D341Med (cell line): ENCODE results near the gene PIAS2.
A peak's percentile ranks its signal among the peaks of the same experiment; 100 is the strongest.
"Not testable (repeated sequence)": the region's sequence is repeated elsewhere in the genome, so short reads cannot be mapped to it uniquely, and the experiment has no call there.

Experiments
- DNase-seq: peaks from one replicate; pipeline ENCODE4 v3.0.0; 2012; ENCODE audit warnings: low spot score

Gene PIAS2, protein sequence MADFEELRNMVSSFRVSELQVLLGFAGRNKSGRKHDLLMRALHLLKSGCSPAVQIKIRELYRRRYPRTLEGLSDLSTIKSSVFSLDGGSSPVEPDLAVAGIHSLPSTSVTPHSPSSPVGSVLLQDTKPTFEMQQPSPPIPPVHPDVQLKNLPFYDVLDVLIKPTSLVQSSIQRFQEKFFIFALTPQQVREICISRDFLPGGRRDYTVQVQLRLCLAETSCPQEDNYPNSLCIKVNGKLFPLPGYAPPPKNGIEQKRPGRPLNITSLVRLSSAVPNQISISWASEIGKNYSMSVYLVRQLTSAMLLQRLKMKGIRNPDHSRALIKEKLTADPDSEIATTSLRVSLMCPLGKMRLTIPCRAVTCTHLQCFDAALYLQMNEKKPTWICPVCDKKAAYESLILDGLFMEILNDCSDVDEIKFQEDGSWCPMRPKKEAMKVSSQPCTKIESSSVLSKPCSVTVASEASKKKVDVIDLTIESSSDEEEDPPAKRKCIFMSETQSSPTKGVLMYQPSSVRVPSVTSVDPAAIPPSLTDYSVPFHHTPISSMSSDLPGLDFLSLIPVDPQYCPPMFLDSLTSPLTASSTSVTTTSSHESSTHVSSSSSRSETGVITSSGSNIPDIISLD

DNA sequence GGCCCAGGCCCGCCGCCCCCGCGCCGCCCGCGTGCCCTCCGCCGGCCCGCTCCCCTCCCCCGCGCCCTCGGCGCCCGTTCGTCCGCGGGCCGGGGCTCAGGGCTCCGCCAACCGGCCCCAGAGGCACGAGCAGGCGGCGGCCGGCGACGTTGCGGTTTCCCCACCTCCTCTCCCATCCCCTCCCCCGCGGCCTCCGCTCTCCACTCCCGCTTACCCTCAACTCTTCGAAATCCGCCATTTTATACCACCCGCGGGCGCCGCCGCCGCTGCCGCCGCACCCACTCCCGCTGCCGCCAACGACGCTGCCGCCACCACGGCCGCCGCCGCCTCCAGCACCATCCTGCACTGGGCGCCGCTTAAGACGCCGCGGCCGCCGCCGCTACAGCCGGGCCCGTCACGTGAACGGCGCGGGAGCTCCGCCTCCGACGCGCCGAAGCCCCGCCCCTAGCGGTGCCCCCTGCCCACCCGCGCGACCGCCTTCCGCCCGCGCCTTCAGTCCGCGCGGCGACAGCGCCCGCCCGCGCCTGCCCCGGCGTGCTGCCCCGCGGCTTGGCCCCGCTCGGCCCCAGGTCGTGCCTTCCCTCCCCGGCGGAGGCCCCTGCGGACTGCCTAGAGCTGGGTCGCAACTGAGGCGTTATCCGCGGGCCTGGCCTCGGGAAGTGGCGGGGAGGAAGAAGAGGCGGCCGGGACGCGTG, at the start of gene PIAS2, which contains the start of gene KATNAL2:
Gene PIAS2 (minus strand): TSS at position 400 of the 695 bp plus-strand sequence. CDS start 162 bp downstream, at position 238.
Gene KATNAL2 (plus strand): TSS at position 495 of the 695 bp plus-strand sequence. CDS start 29,271 bp downstream, outside the sequence.
- DNase-seq: peak; percentile 99

DNA sequence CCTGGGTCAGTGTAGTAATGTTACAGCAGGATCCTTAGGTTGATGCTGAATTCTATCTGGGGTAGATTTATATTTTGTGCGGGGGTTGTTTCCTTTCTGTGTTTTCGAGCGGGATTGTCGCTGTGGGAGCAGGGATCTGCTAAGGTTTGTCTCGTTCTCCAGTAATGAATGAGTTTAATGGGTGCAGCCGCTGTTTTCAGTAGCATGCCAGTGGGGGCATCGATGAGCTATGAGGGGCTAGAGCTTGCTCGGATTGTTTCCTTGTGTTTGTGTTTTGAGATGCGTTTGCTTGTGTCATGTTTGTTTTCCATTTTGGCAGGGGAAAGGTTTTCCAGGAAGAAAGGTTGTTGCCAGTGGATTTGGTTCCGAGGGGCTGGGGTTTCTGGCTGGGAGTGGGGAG, 49.0 kb upstream of the PIAS2 start:
- not testable (repeated sequence) for DNase-seq

DNA sequence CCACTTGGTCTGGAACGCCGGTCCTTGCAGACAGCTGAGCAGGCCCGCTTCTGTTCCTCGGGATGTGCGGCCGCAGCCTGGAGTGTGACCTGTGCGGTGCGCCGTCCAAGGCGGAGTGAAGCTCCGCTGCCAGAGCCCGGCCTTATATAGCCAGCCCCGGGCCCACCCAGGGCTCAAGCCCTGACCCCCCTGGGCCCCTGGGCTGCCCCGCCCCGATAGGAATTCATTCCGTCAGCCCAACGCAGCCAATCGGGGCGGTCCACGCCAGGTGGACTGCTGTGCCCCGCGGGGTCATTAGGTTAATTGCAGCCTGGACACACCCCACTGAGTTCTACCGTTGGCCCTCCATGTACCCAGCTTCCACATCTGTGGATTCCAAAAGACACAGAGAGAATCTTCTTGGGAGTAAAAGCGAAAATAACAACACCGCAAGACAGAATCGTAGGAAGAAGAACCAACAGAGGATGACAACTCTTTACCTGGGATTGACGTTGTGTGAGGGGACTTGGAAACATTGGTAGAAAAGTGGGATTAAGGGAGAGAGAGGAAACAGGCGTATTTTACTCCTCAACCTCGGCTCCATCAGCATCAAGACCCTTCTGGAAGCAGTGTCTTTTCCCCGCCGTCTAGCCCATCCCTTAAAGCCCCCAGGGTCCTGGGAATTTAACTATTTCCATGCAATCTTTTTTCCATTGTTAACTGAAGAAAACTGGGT, 47.4 kb upstream of the PIAS2 start:
- not testable (repeated sequence) for DNase-seq

DNA sequence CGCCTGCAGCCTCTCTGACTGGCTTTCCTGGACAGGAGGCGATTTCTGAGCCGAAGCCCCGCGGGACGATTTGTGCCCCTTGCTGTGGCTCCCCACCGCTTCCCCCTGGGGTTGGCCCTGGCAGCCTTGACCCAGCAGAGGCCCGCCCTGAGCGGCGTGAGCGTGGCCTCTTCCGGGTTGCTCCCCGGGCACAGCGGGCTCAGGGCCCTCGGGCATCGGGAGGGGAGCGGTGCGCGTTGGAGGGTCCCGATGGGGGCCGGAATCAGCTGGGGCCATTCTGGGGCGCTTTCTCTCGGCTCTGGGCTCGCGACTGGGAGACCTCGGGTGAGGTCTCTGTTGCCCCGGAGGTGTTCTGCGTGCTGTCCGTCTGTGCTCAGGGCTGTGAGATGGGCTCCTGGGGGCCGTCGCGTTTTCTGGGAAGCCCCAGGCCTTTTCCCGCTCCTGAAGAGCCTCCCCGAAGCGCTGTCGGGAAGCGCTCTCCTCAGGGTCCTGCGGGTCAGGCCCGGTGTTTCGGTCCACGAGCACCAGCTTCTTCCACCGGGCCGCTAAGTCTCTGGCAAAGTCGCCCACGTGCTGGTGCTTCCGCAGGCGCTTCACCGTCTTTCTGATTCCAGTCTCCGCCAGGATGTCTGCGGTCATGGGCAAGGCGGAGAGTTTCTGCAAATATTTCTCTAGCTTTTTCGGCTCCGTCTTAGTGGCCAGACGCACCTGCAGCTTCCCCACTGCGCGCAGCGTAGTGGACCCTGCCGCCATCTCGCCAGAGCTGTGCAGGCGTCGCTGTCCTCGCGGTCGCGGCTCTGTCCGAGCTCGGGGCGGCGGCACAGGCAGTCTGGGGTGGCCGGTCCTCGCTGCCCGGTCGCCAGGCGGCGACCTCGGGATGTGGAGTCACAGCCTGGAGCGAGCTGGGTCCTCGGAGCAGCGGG, 46.6 kb upstream of the PIAS2 start:
- DNase-seq: not testable (repeated sequence)

DNA sequence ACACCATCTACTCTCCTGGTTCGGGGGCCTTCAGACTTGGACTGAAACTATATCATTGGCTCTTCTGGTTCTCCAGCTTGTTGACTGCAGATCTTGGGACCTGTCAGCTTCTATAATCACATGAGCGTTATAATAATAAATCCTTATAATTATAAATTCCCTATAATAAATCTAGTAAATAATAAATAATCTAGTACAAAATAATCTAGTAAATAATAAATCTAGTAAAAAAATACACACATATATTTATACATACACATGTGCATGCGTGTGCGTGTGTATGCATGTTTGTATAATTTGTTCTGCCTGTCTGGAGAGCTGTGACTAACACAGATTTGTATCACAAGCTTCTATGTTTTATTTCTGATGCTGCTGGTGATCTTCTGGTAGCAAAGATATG, 40.9 kb upstream of the PIAS2 start:
- no peak for DNase-seq

DNA sequence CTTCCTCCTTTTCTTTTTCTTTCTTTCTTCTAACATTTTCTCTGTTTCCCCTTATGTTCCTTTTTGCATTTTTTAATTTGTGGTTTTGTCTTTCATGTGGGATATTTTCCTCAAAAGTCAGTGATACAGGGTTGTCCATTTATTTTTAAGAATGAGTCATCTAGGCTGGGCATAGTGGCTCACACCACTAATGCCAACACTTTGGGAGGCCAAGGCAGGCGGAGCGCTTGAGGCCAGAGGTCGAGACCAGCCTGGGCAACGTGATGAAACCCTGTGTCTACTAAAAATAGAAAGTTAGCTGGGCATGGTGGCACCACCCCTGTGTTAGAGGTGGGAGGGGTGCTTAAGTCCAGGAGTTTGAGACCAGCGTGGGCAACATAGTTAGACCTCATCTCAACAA, 35.9 kb upstream of the PIAS2 start:
- no peak for DNase-seq

DNA sequence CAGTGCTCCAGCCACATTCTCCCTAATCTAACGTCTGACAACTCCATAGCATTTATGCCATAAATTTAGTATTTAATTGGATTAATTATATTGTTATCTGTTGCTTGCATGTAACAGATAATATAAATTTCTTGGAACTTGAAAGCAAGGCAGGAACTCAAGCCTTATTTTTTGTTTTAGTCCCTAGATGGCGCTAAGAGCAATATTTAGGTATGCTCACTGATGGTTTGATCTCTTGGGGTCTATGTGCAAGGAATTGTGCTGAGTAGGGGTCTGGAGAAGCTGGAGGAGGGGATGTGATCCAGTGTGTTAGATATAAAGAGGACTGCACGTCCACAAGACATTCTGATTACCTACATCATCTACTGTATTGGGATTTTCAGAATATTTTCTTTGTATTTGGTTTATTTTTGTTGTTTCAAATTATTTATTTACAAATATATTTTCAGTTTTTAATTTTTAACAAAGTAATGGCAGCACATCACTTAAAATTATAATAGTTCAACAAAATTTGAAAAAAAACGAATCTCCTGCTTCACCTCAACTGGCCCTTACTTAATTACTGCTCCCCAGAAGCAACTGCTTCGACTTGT, 32.9 kb upstream of the PIAS2 start:
- DNase-seq: peak; percentile 61

DNA sequence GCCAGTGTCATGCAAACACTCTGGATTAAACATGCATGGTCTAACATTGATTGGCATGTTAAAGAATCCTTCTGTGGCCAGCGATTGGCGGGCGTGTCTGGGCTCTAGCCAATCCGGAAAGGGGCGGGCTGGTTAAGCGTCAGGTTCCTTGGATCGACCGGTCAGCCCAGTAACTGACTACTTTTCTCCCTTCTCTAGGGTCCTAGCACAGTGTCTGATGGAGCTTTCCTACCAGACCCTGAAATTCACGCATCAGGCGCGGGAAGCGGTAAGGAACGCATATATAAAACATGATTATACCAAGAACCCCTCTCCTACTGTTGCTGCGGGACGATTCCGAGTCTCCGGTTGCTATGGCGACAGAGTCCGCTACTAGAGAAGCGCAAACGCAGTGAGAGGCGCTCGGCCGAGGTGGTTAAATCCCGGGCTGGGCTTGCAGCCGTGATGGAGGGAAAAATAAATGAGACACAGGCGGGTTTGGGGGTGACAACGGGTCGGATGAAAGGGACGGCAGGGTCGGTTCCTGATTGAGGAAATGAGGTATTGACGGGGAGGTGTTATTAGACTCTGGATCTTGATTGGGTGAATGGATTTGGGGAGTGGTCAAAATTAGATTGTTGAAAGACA, 29.5 kb upstream of the PIAS2 start:
- DNase-seq: peak; percentile 81

DNA sequence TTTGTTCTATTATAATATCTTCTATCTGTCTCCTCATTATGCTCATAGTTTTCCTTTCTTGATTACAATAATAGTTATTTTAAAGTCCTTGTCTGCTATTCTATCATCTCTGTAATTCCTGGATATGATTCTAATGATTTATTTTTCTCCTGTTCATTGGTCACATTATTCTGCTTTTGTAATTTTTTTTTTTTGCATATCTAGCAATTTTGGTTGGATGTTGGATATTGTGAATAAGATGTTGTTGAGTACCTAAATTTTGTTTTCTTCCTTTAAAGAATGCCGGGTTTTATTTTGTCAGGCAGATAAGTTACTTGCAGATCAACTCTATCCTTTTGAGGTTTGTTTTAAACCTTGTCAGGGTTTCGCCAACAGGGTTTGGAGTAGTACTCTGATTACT, 25.3 kb upstream of the PIAS2 start:
- no peak for DNase-seq

DNA sequence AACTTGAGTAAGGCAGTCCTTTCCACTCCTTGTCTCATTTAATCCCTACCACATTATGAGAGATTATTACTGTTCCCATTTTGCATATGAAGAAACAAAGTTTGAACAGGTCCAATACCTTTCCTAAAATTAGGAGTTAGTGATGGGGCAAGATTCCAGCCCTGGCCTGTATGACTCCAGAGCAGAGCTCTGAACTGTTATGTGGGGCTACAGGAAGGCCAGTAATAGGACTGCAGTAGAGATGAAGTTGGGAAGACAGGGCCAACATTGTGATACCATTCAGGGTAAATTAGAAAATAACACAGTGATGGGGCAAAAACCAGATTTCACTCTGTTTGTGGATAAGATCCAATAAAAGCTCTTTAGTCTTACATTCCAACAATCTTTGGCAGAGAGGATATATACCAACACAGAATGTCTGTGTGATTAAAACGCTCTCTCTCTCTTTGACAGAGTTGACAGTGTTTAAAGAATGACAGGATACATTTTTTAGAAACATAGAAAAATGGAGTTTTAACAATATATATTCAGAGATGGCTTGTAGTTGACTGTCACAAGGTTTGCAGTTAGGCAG, 22.8 kb upstream of the PIAS2 start:
- DNase-seq: no peak

DNA sequence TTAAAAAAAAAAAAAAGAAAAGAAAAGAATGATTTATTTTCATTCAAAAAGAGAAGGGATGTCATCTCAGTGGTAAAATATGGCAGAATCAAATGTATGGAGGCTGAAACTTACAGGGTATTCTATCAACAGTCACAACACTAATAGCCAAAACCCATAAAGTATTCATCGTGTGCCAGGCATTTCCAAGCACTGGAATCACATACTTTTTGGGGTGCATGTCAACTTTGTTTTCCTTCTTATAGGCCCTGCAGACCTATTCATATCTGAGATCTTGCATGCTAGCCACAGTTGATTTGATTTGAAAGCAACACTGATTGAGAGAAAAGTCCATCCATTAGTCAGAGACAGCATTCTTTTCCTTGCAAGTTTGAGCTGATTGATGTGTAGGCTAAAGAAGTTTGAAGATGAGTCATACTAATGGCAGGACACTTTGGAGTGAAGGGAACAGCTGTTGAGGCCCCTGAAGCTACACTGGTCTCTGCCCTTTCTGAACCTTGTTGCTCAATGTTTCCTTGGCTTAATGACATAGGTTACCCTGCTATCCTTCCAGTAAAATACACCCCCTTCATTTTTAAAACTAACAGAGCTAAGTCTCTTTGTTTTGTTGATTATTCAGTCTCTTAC, 22.1 kb upstream of the PIAS2 start:
- no peak for DNase-seq

DNA sequence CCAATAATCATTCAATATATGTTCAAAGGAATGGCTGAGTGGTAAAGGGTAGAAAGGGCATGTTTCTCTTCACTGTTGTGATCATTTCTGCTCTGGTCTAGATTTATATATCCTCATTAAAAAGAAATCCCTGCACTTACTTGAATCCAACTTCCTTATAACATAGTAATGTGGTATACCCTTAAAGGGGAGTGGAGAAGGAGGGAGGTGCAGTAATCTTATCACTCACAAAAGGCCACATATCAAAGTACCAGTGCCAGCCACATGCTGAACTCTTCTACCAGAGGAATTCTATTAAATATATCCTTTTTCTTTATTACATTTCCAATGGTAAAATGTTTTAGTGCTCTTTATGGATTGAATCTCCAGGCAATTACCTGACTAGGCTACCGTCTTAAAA, 3.3 kb upstream of the PIAS2 start:
- DNase-seq: no peak

DNA sequence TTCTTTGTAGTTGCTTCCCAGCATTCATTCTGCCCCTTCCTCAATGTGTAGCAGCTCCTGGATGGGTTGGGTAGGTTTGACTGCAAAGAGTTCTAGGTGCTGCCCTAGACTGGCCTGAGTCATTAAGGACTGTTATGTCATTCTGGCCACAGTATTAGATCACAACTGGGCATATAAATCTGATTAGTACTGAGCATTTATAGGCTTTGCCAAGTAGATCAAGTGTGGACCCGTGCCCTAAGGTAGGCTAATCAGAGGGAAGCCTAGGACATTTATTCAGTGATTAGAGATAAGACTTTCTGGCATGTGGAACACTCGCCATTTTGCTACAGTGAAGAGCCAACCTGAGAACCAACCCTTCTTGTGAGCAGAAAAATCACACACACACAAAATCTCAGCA, 2.8 kb upstream of the PIAS2 start:
- DNase-seq: no peak

DNA sequence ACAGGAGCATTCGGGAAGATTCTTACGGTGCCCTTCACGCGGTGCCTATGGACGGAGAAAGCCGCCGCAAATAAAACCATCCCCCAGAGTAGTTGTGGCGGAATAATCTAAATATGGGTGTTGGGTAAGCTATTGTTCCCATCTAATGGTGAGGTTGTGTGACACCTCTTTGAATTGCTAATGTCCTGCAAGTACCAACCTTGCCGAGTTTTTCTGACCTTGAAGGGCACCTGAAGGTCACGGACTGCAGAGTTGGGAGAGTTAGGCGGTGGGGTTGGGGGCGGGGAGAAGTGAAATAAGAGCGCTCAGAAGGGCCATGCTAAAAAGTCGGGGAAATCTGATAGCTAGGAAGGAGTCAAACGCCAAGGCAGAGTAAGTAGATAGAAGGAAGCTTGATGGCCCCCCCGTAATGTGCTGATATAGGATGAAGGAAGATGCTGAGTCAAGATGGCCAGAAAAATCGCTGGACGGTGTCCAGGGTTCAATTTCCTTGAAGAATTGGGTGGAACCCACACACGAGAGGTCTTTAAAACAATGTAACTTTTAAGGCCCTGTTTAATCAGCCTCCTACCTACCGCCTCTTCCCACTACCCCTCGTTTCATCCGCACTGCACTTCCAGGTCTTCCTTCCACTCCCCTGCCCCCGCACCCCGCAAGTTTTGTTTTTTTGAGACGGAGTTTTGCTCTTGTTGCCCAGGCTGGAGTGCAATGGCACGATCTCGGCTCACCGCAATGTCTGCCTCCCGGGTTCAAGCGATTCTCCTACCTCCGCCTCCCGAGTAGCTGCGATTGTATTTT, 695 bp upstream of the PIAS2 start:
- DNase-seq: peak; percentile 39

DNA sequence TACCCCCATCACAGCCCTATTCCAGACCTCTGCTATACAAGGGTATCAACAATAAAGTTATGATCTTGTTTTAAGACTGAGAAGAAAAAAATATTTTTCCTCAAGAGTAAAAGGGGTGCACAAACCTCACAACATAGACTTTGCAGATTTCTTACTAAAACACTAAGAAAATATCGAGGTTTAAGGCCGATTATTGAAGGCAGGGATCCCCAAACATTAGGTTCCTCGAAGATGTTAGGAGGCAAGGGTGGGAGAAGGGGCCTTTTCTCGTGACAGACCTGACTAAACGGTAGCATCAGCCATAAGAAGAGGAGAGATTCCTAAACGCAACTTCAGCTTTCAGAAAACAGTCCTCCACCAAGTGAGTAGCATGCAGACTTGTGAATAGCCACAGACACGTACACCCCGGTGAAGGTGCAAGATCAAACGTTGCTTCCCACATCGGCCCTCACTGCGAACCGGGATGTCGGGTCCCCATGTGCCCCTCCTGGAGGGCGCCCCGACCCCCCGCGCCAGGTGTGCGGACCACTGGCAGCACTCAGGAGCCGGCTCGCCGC, 678 bp downstream of the PIAS2 start:
- DNase-seq: no peak

DNA sequence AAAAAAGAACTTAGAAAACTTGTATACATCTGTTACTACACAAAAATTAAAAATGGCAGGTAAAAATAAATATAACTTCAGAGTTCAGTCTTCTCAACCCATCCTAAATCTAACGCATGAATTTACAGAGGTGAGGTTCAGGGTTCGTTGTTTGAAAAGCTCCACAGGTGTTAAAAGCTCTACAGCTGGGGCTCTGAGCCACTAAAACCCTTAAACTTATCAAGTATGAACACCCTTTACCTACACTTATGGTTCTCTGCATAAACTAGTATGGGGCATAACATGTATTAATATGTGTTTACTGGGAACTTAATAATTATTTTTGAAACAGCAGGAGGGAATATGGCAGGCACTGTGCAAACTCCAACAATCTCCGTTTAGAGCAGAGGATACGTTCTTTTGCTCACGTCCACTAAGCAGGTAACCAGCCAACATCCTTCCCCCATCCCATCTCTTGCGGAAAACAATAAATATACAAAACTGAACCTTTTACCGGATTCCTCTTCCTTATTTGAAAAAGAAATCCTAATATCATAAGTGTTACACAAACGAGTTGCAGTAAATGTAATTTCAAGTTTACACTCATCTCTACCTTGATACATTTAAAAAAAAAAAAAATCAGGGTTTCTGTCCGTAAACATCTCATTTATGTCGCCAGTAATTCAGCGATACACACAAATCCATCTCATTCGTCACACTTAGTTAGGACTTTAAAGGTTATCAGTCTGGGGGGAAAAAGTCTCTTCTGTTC, 1.3 kb downstream of the PIAS2 start:
- no peak for DNase-seq

DNA sequence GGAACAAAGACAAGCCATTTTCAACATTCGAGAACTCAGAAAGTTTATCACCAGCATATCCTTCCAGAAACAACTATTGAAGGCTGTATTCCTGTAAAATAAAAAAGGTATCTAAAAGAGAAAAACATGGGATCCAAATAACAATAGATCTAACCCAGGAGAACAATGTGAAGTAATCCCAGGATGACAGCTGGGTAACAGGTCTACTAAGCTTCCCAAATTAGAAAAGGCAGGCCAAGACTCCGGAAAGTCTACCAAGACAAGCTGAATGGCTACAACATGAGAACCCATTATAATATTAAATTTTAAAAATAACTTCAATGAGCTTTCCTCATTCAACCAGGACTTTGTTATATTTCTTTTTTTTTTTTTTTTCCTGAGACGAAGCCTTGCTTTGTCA, 6.5 kb downstream of the PIAS2 start:
- DNase-seq: no peak

DNA sequence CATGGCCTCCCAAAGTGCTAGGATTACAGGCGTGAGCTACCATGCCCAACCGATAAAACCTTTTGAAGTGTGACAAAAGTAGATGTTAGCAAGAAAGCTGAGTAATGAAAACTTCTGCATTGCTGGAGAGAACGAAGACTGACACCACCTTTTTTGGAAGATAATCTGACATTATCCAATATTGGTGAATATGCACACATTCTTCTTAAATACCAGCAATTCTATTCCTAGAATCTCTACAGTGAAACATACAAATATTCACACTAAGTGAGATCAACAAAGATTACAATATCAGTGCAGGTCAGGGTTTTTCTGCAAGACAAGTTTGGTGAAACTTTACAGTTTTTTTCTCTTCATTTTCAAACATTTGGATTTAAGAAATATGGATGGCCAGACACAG, 7.8 kb downstream of the PIAS2 start:
- no peak for DNase-seq
